Muscle layer of duodenum (tissue), 2 donors: ENCODE results near the gene RNF144A.

Experiments
- H3K27ac ChIP-seq: one replicate; pipeline ENCODE4 v1.7.0; 2013; ENCODE audit warnings: mild to moderate bottlenecking, low read length
- H3K27me3 ChIP-seq: one replicate; pipeline ENCODE4 v1.7.0; 2013; ENCODE audit warnings: low read depth, mild to moderate bottlenecking, control low read depth, low read length
- H3K36me3 ChIP-seq, 2 donors: one replicate each; pipeline ENCODE4 v1.7.0; 2013; ENCODE audit warnings: low read length in 2 of 2, control low read depth in 1 of 2, mild to moderate bottlenecking in 1 of 2; ENCODE audit not compliant: insufficient read depth in 2 of 2, control insufficient read depth in 1 of 2
- H3K4me1 ChIP-seq, 2 donors: one replicate each; pipeline ENCODE4 v1.7.0; 2013; ENCODE audit warnings: low read length in 2 of 2, mild to moderate bottlenecking in 2 of 2, control low read depth in 1 of 2, moderate library complexity in 1 of 2; ENCODE audit not compliant: insufficient read depth in 2 of 2, control insufficient read depth in 1 of 2
- H3K4me3 ChIP-seq, 2 donors: one replicate each; pipeline ENCODE4 v1.7.0; 2013; ENCODE audit warnings: low read length in 2 of 2, low read depth in 1 of 2, mild to moderate bottlenecking in 1 of 2
- H3K9me3 ChIP-seq, 2 donors: one replicate each; pipeline ENCODE4 v1.7.0; 2013; ENCODE audit warnings: low read length in 2 of 2, control low read depth in 1 of 2, mild to moderate bottlenecking in 1 of 2; ENCODE audit not compliant: control insufficient read depth in 1 of 2
- donor health status: healthy.

The RNF144A gene

GRCh38 chr2:7083580-7084509 lies 166.6 kb downstream of the RNF144A start:
- Histone ChIP-seq H3K4me1 (no peaks in the 10 kb centered on the region), H3K4me3 (no peak overlapping the region), H3K9me3 (peaks cover 0 to 5% of the 10 kb centered on the region in 2 donors), H3K27ac (no peak overlapping the region), H3K36me3 (no peaks in the 10 kb centered on the region), H3K27me3 (no peaks in the 10 kb centered on the region)

DNA sequence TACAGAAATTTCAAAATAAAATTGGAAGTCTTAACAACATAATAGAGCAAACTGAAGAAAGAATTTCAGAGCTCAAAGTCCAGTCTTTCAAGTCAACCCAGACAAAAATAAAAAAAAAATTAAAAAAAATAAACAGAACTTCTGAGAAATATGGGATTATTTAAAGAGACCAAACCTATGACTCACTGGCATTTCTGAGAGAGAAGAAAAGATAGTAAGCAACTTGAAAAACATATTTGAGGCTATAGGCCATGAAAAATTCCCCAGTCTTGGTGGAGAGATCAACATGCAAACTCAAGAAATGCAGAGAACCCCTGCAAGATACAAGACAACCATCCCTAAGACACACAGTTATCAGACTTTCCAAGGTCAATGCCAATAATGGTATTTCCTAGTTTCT lies 167.4 kb downstream of the RNF144A start:
- H3K27me3 ChIP-seq: no peaks in the 10 kb centered on the region

GRCh38 chr2:7089284-7089683 lies 172.1 kb downstream of the RNF144A start:
- H3K27ac ChIP-seq: no peak overlapping the region
- H3K4me1 ChIP-seq: no peaks in the 10 kb centered on the region
- no peak overlapping the region for H3K4me3 ChIP-seq
- H3K36me3 ChIP-seq: no peaks in the 10 kb centered on the region
- no peaks in the 10 kb centered on the region for H3K9me3 ChIP-seq
- no peaks in the 10 kb centered on the region for H3K27me3 ChIP-seq

More for the DNA sequence above, 167.4 kb downstream of the RNF144A start:
- H3K27ac ChIP-seq: no peak overlapping the region
- H3K9me3 ChIP-seq: peaks cover 0 to 5% of the 10 kb centered on the region in 2 donors
- no peak overlapping the region for H3K4me3 ChIP-seq
- no peaks in the 10 kb centered on the region for H3K36me3 ChIP-seq
- no peaks in the 10 kb centered on the region for H3K4me1 ChIP-seq

GRCh38 chr2:7089898-7090510 lies 172.8 kb downstream of the RNF144A start:
- no peaks in the 10 kb centered on the region for H3K36me3 ChIP-seq
- H3K4me3 ChIP-seq: no peak overlapping the region
- no peaks in the 10 kb centered on the region for H3K27me3 ChIP-seq
- no peaks in the 10 kb centered on the region for H3K9me3 ChIP-seq
- H3K4me1 ChIP-seq: no peaks in the 10 kb centered on the region
- no peak overlapping the region for H3K27ac ChIP-seq

- H3K4me1 ChIP-seq: no peaks in the 10 kb centered on the region
- no peak overlapping the region for H3K27ac ChIP-seq
- no peaks in the 10 kb centered on the region for H3K9me3 ChIP-seq
- no peak overlapping the region for H3K4me3 ChIP-seq
- H3K27me3 ChIP-seq: no peaks in the 10 kb centered on the region
- H3K36me3 ChIP-seq: no peaks in the 10 kb centered on the region
Measured at GRCh38 chr2:7093376-7093775, 176.2 kb downstream of the RNF144A start.
